ENCODE measurements around the gene LYPD1.
"Not testable (repeated sequence)": the region's sequence is repeated elsewhere in the genome, so short reads cannot be mapped to it uniquely, and the experiment has no call there.

The LYPD1 gene

GRCh38 chr2:132669908-132670495, at the start of gene LYPD1:
Gene LYPD1 (minus strand): TSS chr2:132670205. CDS start chr2:132669932, 273 bp downstream.
- DNase-seq (ENCODE audit: low read depth): no peak

- DNase-seq (ENCODE audit: low read depth): no peak
These were observed 49.5 kb upstream of the LYPD1 start for GRCh38 chr2:132719480-132719879.

GRCh38 chr2:132716954-132717353, 46.9 kb upstream of the LYPD1 start:
- no peak for DNase-seq (ENCODE audit: low read depth)

- no peak for DNase-seq (ENCODE audit: low read depth)
These were observed 45.7 kb upstream of the LYPD1 start for GRCh38 chr2:132715386-132716351.

- no peak for DNase-seq (ENCODE audit: low read depth)
These were observed 33.4 kb upstream of the LYPD1 start for GRCh38 chr2:132703396-132703795.

GRCh38 chr2:132701810-132702209, 31.8 kb upstream of the LYPD1 start:
- DNase-seq (ENCODE audit: low read depth): no peak

- not testable (repeated sequence) for DNase-seq (ENCODE audit: low read depth)
These were observed 29.8 kb upstream of the LYPD1 start for GRCh38 chr2:132699802-132700201.

- not testable (repeated sequence) for DNase-seq (ENCODE audit: low read depth)
These were observed 28.3 kb upstream of the LYPD1 start for GRCh38 chr2:132698347-132698746.

- DNase-seq (ENCODE audit: low read depth): no peak
These were observed 27.7 kb upstream of the LYPD1 start for GRCh38 chr2:132697556-132698205.

- DNase-seq (ENCODE audit: low read depth): no peak
These were observed 22.8 kb upstream of the LYPD1 start for GRCh38 chr2:132692816-132693215.

- no peak for DNase-seq (ENCODE audit: low read depth)
These were observed 21.6 kb upstream of the LYPD1 start for GRCh38 chr2:132691556-132691955.

- DNase-seq (ENCODE audit: low read depth): no peak
These were observed 20.8 kb upstream of the LYPD1 start for GRCh38 chr2:132690664-132691303.

GRCh38 chr2:132681766-132682165, 11.8 kb upstream of the LYPD1 start:
- no peak for DNase-seq (ENCODE audit: low read depth)

- no peak for DNase-seq (ENCODE audit: low read depth)
These were observed 10.5 kb upstream of the LYPD1 start for GRCh38 chr2:132680544-132680943.

GRCh38 chr2:132678483-132678882, 8.5 kb upstream of the LYPD1 start:
- DNase-seq (ENCODE audit: low read depth): no peak

- no peak for DNase-seq (ENCODE audit: low read depth)
These were observed 7.7 kb upstream of the LYPD1 start for GRCh38 chr2:132677661-132678060.

- DNase-seq (ENCODE audit: low read depth): no peak
These were observed 7.0 kb upstream of the LYPD1 start for GRCh38 chr2:132676999-132677398.

GRCh38 chr2:132671151-132671835, 1.3 kb upstream of the LYPD1 start:
- no peak for DNase-seq (ENCODE audit: low read depth)

- no peak for DNase-seq (ENCODE audit: low read depth)
These were observed 618 bp upstream of the LYPD1 start for GRCh38 chr2:132670496-132671150.

GRCh38 chr2:132668987-132669907, 758 bp downstream of the LYPD1 start:
- DNase-seq (ENCODE audit: low read depth): no peak
